IPS-20b (cell line): ENCODE measurements around the gene NPTX1.

Experiments used
- H3K27ac ChIP-seq: one replicate; pipeline ENCODE4 v1.5.1; 2013; ENCODE audit warnings: low read length
- H3K27me3 ChIP-seq: 2 replicates; pipeline ENCODE4 v1.6.1; 2013; ENCODE audit warnings: mild to moderate bottlenecking, low read length, inconsistent platforms; ENCODE audit not compliant: insufficient read depth
- H3K36me3 ChIP-seq: 2 replicates; pipeline ENCODE4 v1.6.1; 2013; ENCODE audit warnings: low read depth, mild to moderate bottlenecking, inconsistent platforms, low read length, moderate library complexity; ENCODE audit not compliant: insufficient read depth
- H3K4me1 ChIP-seq: 2 replicates; pipeline ENCODE4 v1.6.1; 2013; ENCODE audit warnings: mild to moderate bottlenecking, control low read depth, inconsistent platforms, low read length, moderate library complexity; ENCODE audit not compliant: insufficient read depth
- H3K4me3 ChIP-seq: 2 replicates; pipeline ENCODE4 v1.5.1; 2013; ENCODE audit warnings: mild to moderate bottlenecking, low read length, inconsistent platforms
- H3K9ac ChIP-seq: 2 replicates; pipeline ENCODE4 v1.6.1; 2013; ENCODE audit warnings: low read depth, mild to moderate bottlenecking, inconsistent platforms, low read length, moderate library complexity
- H3K9me3 ChIP-seq: 2 replicates; pipeline ENCODE4 v1.6.1; 2013; ENCODE audit warnings: mild to moderate bottlenecking, low read depth, low read length, inconsistent platforms; ENCODE audit not compliant: insufficient read depth

NPTX1 gene

GRCh38 chr17:80474961-80475909, 1.2 kb downstream of the NPTX1 start:
- H3K4me3 ChIP-seq: peak overlapping the region; percentile 29; the same call in 1 of the 2 replicates
- H3K36me3 ChIP-seq: no peaks in the 10 kb centered on the region
- no peaks in the 10 kb centered on the region for H3K9me3 ChIP-seq
- H3K27me3 ChIP-seq: peaks cover 100% of the 10 kb centered on the region
- H3K9ac ChIP-seq: no peak overlapping the region
- H3K4me1 ChIP-seq: no peaks in the 10 kb centered on the region
- no peak overlapping the region for H3K27ac ChIP-seq

- H3K9me3 ChIP-seq: no peaks in the 10 kb centered on the region
- no peaks in the 10 kb centered on the region for H3K36me3 ChIP-seq
- peak overlapping the region; percentile 29; the same call in 1 of the 2 replicates for H3K4me3 ChIP-seq
- no peak overlapping the region for H3K27ac ChIP-seq
- no peaks in the 10 kb centered on the region for H3K4me1 ChIP-seq
- H3K27me3 ChIP-seq: peaks cover 100% of the 10 kb centered on the region
- H3K9ac ChIP-seq: no peak overlapping the region
Measured at GRCh38 chr17:80474231-80474960, 2.0 kb downstream of the NPTX1 start.

- no peak overlapping the region for H3K27ac ChIP-seq
- no peaks in the 10 kb centered on the region for H3K4me1 ChIP-seq
- no peaks in the 10 kb centered on the region for H3K9me3 ChIP-seq
- H3K9ac ChIP-seq: no peak overlapping the region
- H3K4me3 ChIP-seq: no peak overlapping the region
- no peaks in the 10 kb centered on the region for H3K36me3 ChIP-seq
- peaks cover 100% of the 10 kb centered on the region for H3K27me3 ChIP-seq
Measured at GRCh38 chr17:80473701-80474100, 2.7 kb downstream of the NPTX1 start.

GRCh38 chr17:80472996-80473395, 3.4 kb downstream of the NPTX1 start:
- Histone ChIP-seq H3K36me3 (no peaks in the 10 kb centered on the region), H3K4me1 (no peaks in the 10 kb centered on the region), H3K9ac (no peak overlapping the region), H3K4me3 (no peak overlapping the region), H3K27ac (no peak overlapping the region), H3K27me3 (peaks cover 100% of the 10 kb centered on the region), H3K9me3 (no peaks in the 10 kb centered on the region)

GRCh38 chr17:80471922-80472321, 4.5 kb downstream of the NPTX1 start:
- Histone ChIP-seq H3K9ac (no peak overlapping the region), H3K27ac (no peak overlapping the region), H3K9me3 (no peaks in the 10 kb centered on the region), H3K4me3 (no peak overlapping the region), H3K27me3 (peaks cover 100% of the 10 kb centered on the region), H3K36me3 (no peaks in the 10 kb centered on the region), H3K4me1 (no peaks in the 10 kb centered on the region)

GRCh38 chr17:80470603-80471002, 5.8 kb downstream of the NPTX1 start:
- Histone ChIP-seq H3K27ac (no peak overlapping the region), H3K27me3 (peaks cover 98% of the 10 kb centered on the region), H3K9ac (no peak overlapping the region), H3K4me1 (no peaks in the 10 kb centered on the region), H3K9me3 (no peaks in the 10 kb centered on the region), H3K36me3 (no peaks in the 10 kb centered on the region), H3K4me3 (no peak overlapping the region)

- Histone ChIP-seq H3K9me3 (no peaks in the 10 kb centered on the region), H3K4me3 (no peak overlapping the region), H3K9ac (no peak overlapping the region), H3K27me3 (peaks cover 96% of the 10 kb centered on the region), H3K27ac (no peak overlapping the region), H3K36me3 (no peaks in the 10 kb centered on the region), H3K4me1 (no peaks in the 10 kb centered on the region)
Measured at GRCh38 chr17:80469667-80470066, 6.7 kb downstream of the NPTX1 start.

GRCh38 chr17:80468781-80469493, 7.5 kb downstream of the NPTX1 start:
- no peaks in the 10 kb centered on the region for H3K9me3 ChIP-seq
- no peaks in the 10 kb centered on the region for H3K36me3 ChIP-seq
- peaks cover 89% of the 10 kb centered on the region for H3K27me3 ChIP-seq

GRCh38 chr17:80468242-80468641, 8.2 kb downstream of the NPTX1 start:
- no peaks in the 10 kb centered on the region for H3K9me3 ChIP-seq
- H3K27ac ChIP-seq: no peak overlapping the region
- H3K4me3 ChIP-seq: no peak overlapping the region
- no peaks in the 10 kb centered on the region for H3K4me1 ChIP-seq
- H3K9ac ChIP-seq: no peak overlapping the region
- peaks cover 82% of the 10 kb centered on the region for H3K27me3 ChIP-seq
- H3K36me3 ChIP-seq: no peaks in the 10 kb centered on the region

More at GRCh38 chr17:80468781-80469493, 7.5 kb downstream of the NPTX1 start:
- H3K27ac ChIP-seq: no peak overlapping the region
- H3K4me3 ChIP-seq: no peak overlapping the region
- no peaks in the 10 kb centered on the region for H3K4me1 ChIP-seq
- no peak overlapping the region for H3K9ac ChIP-seq

GRCh38 chr17:80466188-80466705, 10.2 kb downstream of the NPTX1 start:
- H3K4me1 ChIP-seq: no peaks in the 10 kb centered on the region
- no peak overlapping the region for H3K4me3 ChIP-seq
- no peak overlapping the region for H3K9ac ChIP-seq
- H3K36me3 ChIP-seq: no peaks in the 10 kb centered on the region
- peaks cover 73% of the 10 kb centered on the region for H3K27me3 ChIP-seq
- H3K9me3 ChIP-seq: no peaks in the 10 kb centered on the region
- H3K27ac ChIP-seq: no peak overlapping the region

- Histone ChIP-seq H3K27ac (no peak overlapping the region), H3K9me3 (no peaks in the 10 kb centered on the region), H3K36me3 (no peaks in the 10 kb centered on the region), H3K9ac (no peak overlapping the region), H3K4me1 (no peaks in the 10 kb centered on the region), H3K27me3 (peaks cover 72% of the 10 kb centered on the region), H3K4me3 (no peak overlapping the region)
Measured at GRCh38 chr17:80465327-80465974, 11.0 kb downstream of the NPTX1 start.
